Tibial artery (tissue), 4 donors: ENCODE results near the gene ANKRD11.

ENCODE experiments used
- DNase-seq, 2 donors: peaks; one replicate each; pipeline ENCODE4 v3.0.0-alpha.2; 2019
- H3K27ac ChIP-seq, 2 donors: fragments of 200-600 bp; sonication (generic) in 1 of 2; 1 replicate in 1 of 2; 2 replicates in 1 of 2; pipeline ENCODE4 v1.5.1; 2018 to 2019; ENCODE audit warnings: mild to moderate bottlenecking in 1 of 2
- H3K27me3 ChIP-seq, 2 donors: fragments of 200-600 bp; sonication (generic) in 1 of 2; one replicate each; pipeline versions ENCODE4 v1.5.1 to v1.6.0; 2016 to 2019
- H3K36me3 ChIP-seq, 3 donors: fragments of 200-600 bp; sonication (generic) in 2 of 3; one replicate each; pipeline ENCODE4 v1.5.1; 2016 to 2019; ENCODE audit warnings: mild to moderate bottlenecking in 2 of 3
- H3K4me1 ChIP-seq, 4 donors: fragments of 200-600 bp; sonication (generic) in 2 of 4; 1 replicate in 3 of 4; 2 replicates in 1 of 4; pipeline ENCODE4 v1.5.1; 2016 to 2019
- H3K4me3 ChIP-seq, 2 donors: fragments of 200-600 bp; sonication (generic) in 1 of 2; 1 replicate in 1 of 2; 2 replicates in 1 of 2; pipeline ENCODE4 v1.5.1; 2018 to 2019; ENCODE audit warnings: mild to moderate bottlenecking in 2 of 2
- H3K9me3 ChIP-seq, 3 donors: fragments of 200-600 bp; sonication (generic) in 1 of 3; one replicate each; pipeline ENCODE4 v1.5.1; 2016 to 2019
- intact Hi-C: fragments of 100-400 bp; cut with DNase I; formaldehyde crosslinking; loops from one replicate; pipeline ENCODE4 v1.15.0; 2023; ENCODE audit warnings: low total_unique reads
- TF ChIP-seq, protein P1 (sequence below), 2 experiments: fragments of 200-600 bp in 1 of 2; fragments of 450-650 bp in 1 of 2; IDR thresholded peaks; one replicate each; pipeline ENCODE4 v1.5.1; 2017 to 2019; ENCODE audit warnings: antibody characterized with exemption in 2 of 2, mild to moderate bottlenecking in 1 of 2, moderate library complexity in 1 of 2

Gene ANKRD11

DNA sequence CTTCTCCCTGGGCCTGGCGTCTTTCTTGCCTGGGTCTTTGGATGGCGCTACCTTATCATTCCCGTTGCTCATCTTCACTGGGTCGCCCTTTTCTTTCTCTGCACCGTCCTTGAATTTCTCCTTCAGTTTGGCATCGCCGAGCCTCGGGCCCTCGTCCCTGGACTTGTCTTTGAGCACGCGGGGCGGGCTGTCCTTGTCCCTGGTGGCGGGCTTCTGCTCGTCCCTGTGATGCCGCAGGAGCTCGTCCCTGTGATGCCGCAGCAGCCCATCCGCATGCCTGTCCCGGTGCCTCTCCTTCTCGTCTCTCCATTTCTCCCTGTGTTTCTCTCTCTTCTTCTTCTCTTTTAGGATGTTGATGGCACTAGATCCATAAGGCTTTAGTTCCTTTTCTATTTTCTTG is 208.5 kb downstream of the ANKRD11 start:
- H3K9me3 ChIP-seq: no peaks in the 10 kb centered on the region
- intact Hi-C loops: no loop called here
- no peak for DNase-seq
- no peaks in the 10 kb centered on the region for H3K27me3 ChIP-seq
- H3K27ac ChIP-seq: no peak overlapping the region
- peaks cover 52 to 93% (median 65%) of the 10 kb centered on the region in 3 donors for H3K36me3 ChIP-seq
- no peaks in the 10 kb centered on the region for H3K4me1 ChIP-seq
- H3K4me3 ChIP-seq: no peak overlapping the region
- TF ChIP-seq, protein P1, sequence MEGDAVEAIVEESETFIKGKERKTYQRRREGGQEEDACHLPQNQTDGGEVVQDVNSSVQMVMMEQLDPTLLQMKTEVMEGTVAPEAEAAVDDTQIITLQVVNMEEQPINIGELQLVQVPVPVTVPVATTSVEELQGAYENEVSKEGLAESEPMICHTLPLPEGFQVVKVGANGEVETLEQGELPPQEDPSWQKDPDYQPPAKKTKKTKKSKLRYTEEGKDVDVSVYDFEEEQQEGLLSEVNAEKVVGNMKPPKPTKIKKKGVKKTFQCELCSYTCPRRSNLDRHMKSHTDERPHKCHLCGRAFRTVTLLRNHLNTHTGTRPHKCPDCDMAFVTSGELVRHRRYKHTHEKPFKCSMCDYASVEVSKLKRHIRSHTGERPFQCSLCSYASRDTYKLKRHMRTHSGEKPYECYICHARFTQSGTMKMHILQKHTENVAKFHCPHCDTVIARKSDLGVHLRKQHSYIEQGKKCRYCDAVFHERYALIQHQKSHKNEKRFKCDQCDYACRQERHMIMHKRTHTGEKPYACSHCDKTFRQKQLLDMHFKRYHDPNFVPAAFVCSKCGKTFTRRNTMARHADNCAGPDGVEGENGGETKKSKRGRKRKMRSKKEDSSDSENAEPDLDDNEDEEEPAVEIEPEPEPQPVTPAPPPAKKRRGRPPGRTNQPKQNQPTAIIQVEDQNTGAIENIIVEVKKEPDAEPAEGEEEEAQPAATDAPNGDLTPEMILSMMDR (IDR thresholded peaks at IDR 0.05): no peak

DNA sequence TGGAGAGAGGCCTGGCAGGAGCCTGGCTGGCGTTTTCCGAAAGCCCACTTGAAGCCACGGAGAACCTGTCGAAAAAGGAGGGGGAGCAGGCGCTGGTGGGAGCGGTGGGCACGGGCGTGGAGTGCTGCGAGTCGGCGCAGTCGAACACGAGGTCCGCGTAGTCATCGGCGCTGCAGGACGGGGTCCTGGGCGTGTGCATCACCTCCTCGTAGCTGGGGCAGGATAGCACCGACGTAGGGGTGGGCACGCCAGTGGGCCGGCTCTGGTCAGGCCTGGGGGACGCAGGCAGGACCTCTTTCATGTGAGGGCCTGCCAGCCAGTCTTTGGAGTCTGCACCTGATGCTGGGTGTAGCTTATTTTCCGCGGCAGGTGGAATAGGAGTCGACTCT is 209.2 kb downstream of the ANKRD11 start:
- intact Hi-C loops: no loop called here
- TF ChIP-seq, protein P1 (IDR thresholded peaks at IDR 0.05): no peak
- Histone ChIP-seq H3K27me3 (no peaks in the 10 kb centered on the region), H3K4me3 (no peak overlapping the region), H3K27ac (no peak overlapping the region), H3K36me3 (peaks cover 49 to 93% (median 67%) of the 10 kb centered on the region in 3 donors), H3K4me1 (no peaks in the 10 kb centered on the region), H3K9me3 (no peaks in the 10 kb centered on the region)
- DNase-seq: no peak

DNA sequence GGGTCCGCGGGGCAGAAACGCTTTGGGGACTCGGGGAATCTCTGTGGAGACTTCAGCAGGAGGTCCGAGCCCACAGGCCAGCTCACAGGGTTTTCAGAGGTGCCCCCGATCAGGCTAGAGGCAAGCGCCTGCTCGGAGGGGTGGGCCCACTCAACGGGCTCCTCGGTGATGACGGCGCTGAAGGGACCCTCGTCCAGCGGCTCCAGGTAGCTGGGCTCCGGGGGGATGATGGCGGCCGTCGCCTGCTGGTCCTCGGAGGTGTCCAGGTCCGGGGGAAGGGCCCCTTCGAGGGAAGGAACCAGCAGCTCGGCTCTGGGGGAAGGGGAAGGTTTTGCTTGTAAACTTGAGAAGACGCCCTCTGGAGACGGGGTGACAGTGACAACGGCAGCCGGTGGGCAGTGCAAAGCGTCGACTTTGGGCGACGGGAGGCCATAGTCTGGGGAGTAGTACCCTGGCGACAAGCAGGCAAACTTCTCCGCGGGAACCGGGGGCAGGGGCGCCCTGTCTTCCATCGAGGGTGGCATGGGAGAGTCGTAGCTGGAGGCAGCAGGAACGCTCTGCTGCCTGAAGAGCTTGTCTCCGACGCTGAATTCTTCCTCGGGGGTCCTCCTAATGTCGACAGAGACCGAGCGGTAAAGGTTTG is 209.7 kb downstream of the ANKRD11 start:
- Histone ChIP-seq H3K36me3 (peaks cover 47 to 93% (median 67%) of the 10 kb centered on the region in 3 donors), H3K4me3 (no peak overlapping the region), H3K4me1 (no peaks in the 10 kb centered on the region), H3K27ac (no peak overlapping the region), H3K9me3 (no peaks in the 10 kb centered on the region), H3K27me3 (no peaks in the 10 kb centered on the region)
- DNase-seq: no peak
- TF ChIP-seq, protein P1 (IDR thresholded peaks at IDR 0.05): no peak
- intact Hi-C loops: no loop called here

DNA sequence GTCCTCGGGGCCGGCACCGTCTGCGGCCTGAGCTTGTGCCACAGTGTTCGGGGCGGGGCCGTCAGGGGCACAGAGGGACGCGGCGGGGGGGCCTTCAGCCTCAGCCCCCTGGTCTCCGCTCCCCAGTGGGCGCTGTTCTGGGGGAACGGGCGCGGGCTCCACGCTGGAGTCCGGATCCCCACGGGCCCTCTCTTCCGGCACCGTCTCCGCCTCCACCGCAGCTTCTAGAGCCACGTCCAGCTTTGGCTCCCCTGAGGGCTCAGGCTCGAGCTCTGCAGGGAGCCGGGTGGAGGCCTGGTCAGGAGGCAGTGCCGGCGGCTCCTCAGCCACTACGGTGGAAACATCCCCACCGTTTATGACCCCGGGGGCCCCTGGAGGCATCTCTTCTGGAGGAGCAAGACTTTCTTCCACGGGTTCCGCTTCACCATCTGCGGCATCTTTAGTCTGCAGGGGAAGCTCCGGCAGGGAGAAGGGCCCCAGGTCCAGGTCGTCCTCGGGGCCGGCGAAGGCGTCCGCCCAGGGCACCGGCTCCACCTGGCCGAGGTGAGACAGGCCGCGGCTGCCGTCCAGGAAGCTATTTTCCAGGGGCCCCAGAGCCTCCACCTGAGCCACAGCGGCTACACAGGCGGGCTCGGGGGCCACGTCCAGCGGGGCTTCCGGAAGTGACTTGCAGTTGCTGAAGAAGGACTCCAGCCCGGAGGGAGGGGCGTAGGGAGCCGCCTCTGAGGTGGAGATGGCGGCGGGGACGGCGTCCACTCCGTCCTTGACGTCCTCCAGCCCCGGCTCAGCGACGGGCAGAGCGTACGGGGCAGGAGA is 210.5 kb downstream of the ANKRD11 start:
- Histone ChIP-seq H3K4me1 (no peaks in the 10 kb centered on the region), H3K36me3 (peaks cover 43 to 93% (median 67%) of the 10 kb centered on the region in 3 donors), H3K27ac (no peak overlapping the region), H3K27me3 (no peaks in the 10 kb centered on the region), H3K9me3 (no peaks in the 10 kb centered on the region), H3K4me3 (no peak overlapping the region)
- TF ChIP-seq, protein P1 (IDR thresholded peaks at IDR 0.05): no peak
- intact Hi-C loops: no loop called here
- no peak for DNase-seq

DNA sequence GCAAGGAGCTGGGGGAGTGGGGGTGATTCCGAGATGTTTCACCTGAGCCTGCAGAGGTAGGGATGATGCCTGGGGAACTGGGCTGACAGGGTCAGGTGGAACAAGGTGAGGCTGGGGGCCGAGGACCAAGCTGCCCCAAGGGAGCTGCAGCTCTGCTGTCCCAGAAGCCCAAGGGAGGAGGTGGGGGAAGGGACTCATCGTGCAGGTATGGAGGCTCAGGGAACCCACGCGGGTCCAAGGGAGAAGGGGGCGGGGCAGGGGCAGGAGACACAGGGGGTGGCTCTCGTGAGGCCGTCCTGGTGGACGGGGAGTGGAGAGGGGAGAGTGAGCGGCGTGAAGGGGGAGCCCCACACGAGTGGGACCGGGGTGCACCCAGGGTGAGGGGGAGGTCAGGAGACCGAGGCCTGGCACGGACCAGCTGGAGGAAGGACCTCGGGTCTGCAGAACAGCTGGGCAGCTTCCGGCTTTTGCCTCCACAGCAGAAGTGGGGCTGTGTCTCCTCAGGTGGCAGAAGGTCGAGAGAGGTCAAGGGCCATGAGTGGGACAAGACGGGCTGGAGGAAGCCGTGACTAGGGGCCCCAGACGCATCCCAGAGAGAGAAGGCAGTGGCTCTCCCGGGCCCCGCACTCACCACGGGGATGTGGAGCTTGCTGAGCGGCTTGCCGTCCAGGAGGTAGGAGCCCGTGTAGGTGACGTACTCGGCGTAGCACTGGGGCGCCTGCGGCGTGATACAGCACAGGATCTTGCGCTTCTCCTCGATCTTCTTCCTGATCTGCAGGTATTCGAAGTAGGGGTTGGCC is 211.7 kb downstream of the ANKRD11 start:
- intact Hi-C loops: no loop called here
- TF ChIP-seq, protein P1 (IDR thresholded peaks at IDR 0.05): no peak

More for the DNA sequence above, 211.7 kb downstream of the ANKRD11 start:
- no peak overlapping the region for H3K4me3 ChIP-seq
- H3K36me3 ChIP-seq: peaks cover 48 to 95% (median 71%) of the 10 kb centered on the region in 3 donors
- no peaks in the 10 kb centered on the region for H3K4me1 ChIP-seq
- H3K27me3 ChIP-seq: no peaks in the 10 kb centered on the region
- no peak overlapping the region for H3K27ac ChIP-seq
- DNase-seq: no peak
- no peaks in the 10 kb centered on the region for H3K9me3 ChIP-seq
